CD8-positive, alpha-beta memory T cell (primary cell): Measurements from ENCODE around the gene EMILIN1. TPM values are rescaled to one million over a fixed set of nuclear protein-coding genes. Genes with fewer than 3 reads are reported as not detected.

Source experiments
- CTCF ChIA-PET: fragments of 350-600 bp; sonication (Branson Sonifier 250); formaldehyde crosslinking; loops from one replicate; lab custom pipeline; 2021; ENCODE audit warnings: antibody characterized with exemption; lab: Charles Lee
- POLR2A ChIA-PET: fragments of 350-600 bp; sonication (Branson Sonifier 250); formaldehyde crosslinking; loops from one replicate; lab custom pipeline; 2021; ENCODE audit warnings: antibody characterized with exemption; lab: Charles Lee
- DNase-seq, 5 donors: peaks; one replicate each; pipeline versions ENCODE4 v3.0.0 to v3.0.0-alpha.2; 2020 to 2022; ENCODE audit warnings: mixed read lengths in 1 of 5
- H3K27ac ChIP-seq: one replicate; pipeline ENCODE4 v1.7.0; 2013; ENCODE audit warnings: low read depth, mild to moderate bottlenecking, low read length, moderate library complexity
- H3K27me3 ChIP-seq: 2 replicates; pipeline ENCODE4 v1.7.0; 2013; ENCODE audit warnings: low read length, mild to moderate bottlenecking; ENCODE audit not compliant: insufficient read depth, poor library complexity, severe bottlenecking
- H3K36me3 ChIP-seq: 2 replicates; pipeline ENCODE4 v1.7.0; 2013; ENCODE audit warnings: mild to moderate bottlenecking, low read length, moderate library complexity; ENCODE audit not compliant: insufficient read depth
- H3K4me1 ChIP-seq: 2 replicates; pipeline ENCODE4 v1.7.0; 2013; ENCODE audit warnings: mild to moderate bottlenecking, low read length, moderate library complexity; ENCODE audit not compliant: insufficient read depth
- H3K4me3 ChIP-seq: 2 replicates; pipeline ENCODE4 v1.7.0; 2013; ENCODE audit warnings: mild to moderate bottlenecking, low read length
- H3K9me3 ChIP-seq: 2 replicates; pipeline ENCODE4 v1.7.0; 2013; ENCODE audit warnings: mild to moderate bottlenecking, low read length
- H3K27ac Mint-ChIP-seq, 8 donors: one replicate each; pipeline ENCODE4 v1.8.0; 2020 to 2021; ENCODE audit warnings: mixed read lengths in 8 of 8, mild to moderate bottlenecking in 6 of 8, inconsistent platforms in 3 of 8, moderate library complexity in 3 of 8
- H3K27me3 Mint-ChIP-seq, 2 donors: one replicate each; pipeline ENCODE4 v1.8.0; 2020 to 2021; ENCODE audit warnings: mixed read lengths in 2 of 2, mild to moderate bottlenecking in 1 of 2, moderate library complexity in 1 of 2
- H3K36me3 Mint-ChIP-seq, 3 donors: one replicate each; pipeline ENCODE4 v1.8.0; 2020 to 2021; ENCODE audit warnings: mixed read lengths in 3 of 3, inconsistent platforms in 1 of 3, mild to moderate bottlenecking in 1 of 3
- H3K4me1 Mint-ChIP-seq, 3 donors: one replicate each; pipeline ENCODE4 v1.8.0; 2020 to 2021; ENCODE audit warnings: mixed read lengths in 3 of 3, inconsistent platforms in 1 of 3, mild to moderate bottlenecking in 1 of 3
- H3K4me3 Mint-ChIP-seq, 7 donors: one replicate each; pipeline ENCODE4 v1.8.0; 2020 to 2021; ENCODE audit warnings: mixed read lengths in 7 of 7, mild to moderate bottlenecking in 6 of 7, moderate library complexity in 4 of 7, inconsistent platforms in 2 of 7
- H3K9me3 Mint-ChIP-seq, 5 donors: one replicate each; pipeline ENCODE4 v1.8.0; 2020 to 2022; ENCODE audit warnings: mixed read lengths in 5 of 5, mild to moderate bottlenecking in 3 of 5, moderate library complexity in 2 of 5, inconsistent platforms in 1 of 5
- polyA plus RNA-seq: library from polyadenylated mRNA; unstranded; fragments of 300-500 nt; fragmentation: Illumina TruSeq; gene quantifications from one replicate; pipeline ENCODE4 v1.2.3, GENCODE V29; 2021
- total RNA-seq, 2 experiments: library from RNA; stranded (reverse); gene quantifications; one replicate each; pipeline ENCODE4 v1.2.3, GENCODE V29; 2021

EMILIN1 gene
- total and polyA plus RNA-seq, 3 experiments from 2014 or later: 0.79 to 0.89 (median 0.85) TPM

GRCh38 chr2:27057184-27057583, 21.2 kb upstream of the EMILIN1 start:
- Histone ChIP-seq H3K4me3 (no peak overlapping the region), H3K4me1 (peaks cover 4% of the 10 kb centered on the region), H3K36me3 (peaks cover 14% of the 10 kb centered on the region), H3K9me3 (no peaks in the 10 kb centered on the region), H3K27ac (no peak overlapping the region), H3K27me3 (no peaks in the 10 kb centered on the region)
- Mint-ChIP-seq H3K4me3 (no peak overlapping the region), H3K36me3 (peaks cover 0 to 52% (median 4%) of the 10 kb centered on the region in 3 donors), H3K27me3 (peaks cover 0 to 2% of the 10 kb centered on the region in 2 donors), H3K9me3 (no peaks in the 10 kb centered on the region), H3K27ac (no peak overlapping the region), H3K4me1 (peaks cover 3 to 9% (median 4%) of the 10 kb centered on the region in 3 donors)
- ChIA-PET POLR2A (no interaction called here), CTCF (no interaction called here)
- no peak for DNase-seq

- H3K27ac ChIP-seq: no peak overlapping the region
- ChIA-PET CTCF (interaction anchor here (1.0 to 1.6 kb wide), 3 partner anchors 10 to 97 kb away, joined by 3 to 4 read pairs (median 3); partner anchors contain the start of gene OST4), POLR2A (no interaction called here)
- no peaks in the 10 kb centered on the region for H3K9me3 Mint-ChIP-seq
- DNase-seq: no peak
- peaks cover 0 to 2% of the 10 kb centered on the region in 2 donors for H3K27me3 Mint-ChIP-seq
- peaks cover 19% of the 10 kb centered on the region for H3K36me3 ChIP-seq
- no peak overlapping the region for H3K4me3 Mint-ChIP-seq
- H3K36me3 Mint-ChIP-seq: peaks cover 0 to 60% (median 9%) of the 10 kb centered on the region in 3 donors
- no peaks in the 10 kb centered on the region for H3K27me3 ChIP-seq
- H3K4me1 ChIP-seq: no peaks in the 10 kb centered on the region
- H3K27ac Mint-ChIP-seq: peak overlapping the region in 2 of 8 donors; percentile 42 to 66
- H3K9me3 ChIP-seq: no peaks in the 10 kb centered on the region
- no peak overlapping the region for H3K4me3 ChIP-seq
- H3K4me1 Mint-ChIP-seq: peaks cover 0 to 12% (median 6%) of the 10 kb centered on the region in 3 donors
These were observed 20.2 kb upstream of the EMILIN1 start for GRCh38 chr2:27058210-27058609.

- ChIA-PET CTCF (interaction anchor here (0.6 to 1.6 kb wide), 4 partner anchors 9 to 98 kb away, joined by 3 to 4 read pairs (median 3); partner anchors contain the start of gene OST4), POLR2A (no interaction called here)
- H3K4me3 Mint-ChIP-seq: no peak overlapping the region
- peaks cover 0 to 2% of the 10 kb centered on the region in 2 donors for H3K27me3 Mint-ChIP-seq
- no peaks in the 10 kb centered on the region for H3K9me3 ChIP-seq
- H3K36me3 Mint-ChIP-seq: peaks cover 0 to 62% (median 9%) of the 10 kb centered on the region in 3 donors
- H3K27ac ChIP-seq: no peak overlapping the region
- peaks cover 19% of the 10 kb centered on the region for H3K36me3 ChIP-seq
- H3K27me3 ChIP-seq: no peaks in the 10 kb centered on the region
- H3K4me1 Mint-ChIP-seq: peaks cover 2 to 12% (median 11%) of the 10 kb centered on the region in 3 donors
- H3K4me3 ChIP-seq: no peak overlapping the region
- DNase-seq: no peak
- peak overlapping the region in 2 of 8 donors; percentile 17 to 42 for H3K27ac Mint-ChIP-seq
- no peaks in the 10 kb centered on the region for H3K9me3 Mint-ChIP-seq
- no peaks in the 10 kb centered on the region for H3K4me1 ChIP-seq
These were observed 19.1 kb upstream of the EMILIN1 start for GRCh38 chr2:27059141-27059820.

GRCh38 chr2:27060323-27060722, 18.1 kb upstream of the EMILIN1 start:
- Histone ChIP-seq H3K27me3 (no peaks in the 10 kb centered on the region), H3K36me3 (peaks cover 19% of the 10 kb centered on the region), H3K9me3 (no peaks in the 10 kb centered on the region), H3K4me1 (no peaks in the 10 kb centered on the region), H3K27ac (no peak overlapping the region), H3K4me3 (no peak overlapping the region)
- no peak for DNase-seq
- peaks cover 0 to 2% of the 10 kb centered on the region in 2 donors for H3K27me3 Mint-ChIP-seq
- H3K9me3 Mint-ChIP-seq: no peaks in the 10 kb centered on the region
- CTCF ChIA-PET: no interaction called here
- H3K4me3 Mint-ChIP-seq: no peak overlapping the region
- H3K27ac Mint-ChIP-seq: peak overlapping the region in 2 of 8 donors; percentile 29 to 40
- peaks cover 2 to 13% (median 12%) of the 10 kb centered on the region in 3 donors for H3K4me1 Mint-ChIP-seq
- H3K36me3 Mint-ChIP-seq: peaks cover 0 to 59% (median 5%) of the 10 kb centered on the region in 3 donors
- POLR2A ChIA-PET: interaction anchor here (3.1 kb wide), 1 partner anchor 11 kb away, joined by 15 read pairs; the partner anchor contains the start of gene OST4

GRCh38 chr2:27065128-27065527, 13.3 kb upstream of the EMILIN1 start:
- no peaks in the 10 kb centered on the region for H3K27me3 Mint-ChIP-seq

GRCh38 chr2:27067385-27067784, 11.0 kb upstream of the EMILIN1 start:
- POLR2A ChIA-PET: interaction anchor here (0.7 kb wide), 1 partner anchor 13 kb away, joined by 7 read pairs; no protein-coding TSS in a partner anchor
- no peak for DNase-seq
- Histone ChIP-seq H3K9me3 (no peaks in the 10 kb centered on the region), H3K4me1 (peaks cover 24% of the 10 kb centered on the region), H3K4me3 (no peak overlapping the region), H3K27me3 (no peaks in the 10 kb centered on the region), H3K27ac (no peak overlapping the region), H3K36me3 (peaks cover 31% of the 10 kb centered on the region)
- Mint-ChIP-seq H3K36me3 (peaks cover 0 to 71% (median 10%) of the 10 kb centered on the region in 3 donors), H3K27me3 (no peaks in the 10 kb centered on the region), H3K27ac (peak overlapping the region in 3 of 8 donors; percentile 27 to 88 (median 81)), H3K4me3 (peak overlapping the region in 1 of 7 donors; percentile 30), H3K4me1 (peaks cover 42 to 68% (median 59%) of the 10 kb centered on the region in 3 donors), H3K9me3 (no peaks in the 10 kb centered on the region)
- CTCF ChIA-PET: interaction anchor here (1.4 kb wide), 1 partner anchor 12 kb away, joined by 6 read pairs; no protein-coding TSS in a partner anchor

More at GRCh38 chr2:27065128-27065527, 13.3 kb upstream of the EMILIN1 start:
- Mint-ChIP-seq H3K4me1 (peaks cover 29 to 52% (median 49%) of the 10 kb centered on the region in 3 donors), H3K27ac (peak overlapping the region in 2 of 8 donors; percentile 47 to 77), H3K36me3 (peaks cover 0 to 71% (median 11%) of the 10 kb centered on the region in 3 donors), H3K4me3 (peak overlapping the region in 1 of 7 donors; percentile 73), H3K9me3 (no peaks in the 10 kb centered on the region)
- ChIA-PET POLR2A (no interaction called here), CTCF (interaction anchor here (0.6 to 1.2 kb wide), 2 partner anchors 13 to 49 kb away, joined by 3 read pairs; no protein-coding TSS in a partner anchor)
- Histone ChIP-seq H3K27me3 (no peaks in the 10 kb centered on the region), H3K4me1 (peaks cover 10% of the 10 kb centered on the region), H3K27ac (no peak overlapping the region), H3K36me3 (peaks cover 25% of the 10 kb centered on the region), H3K4me3 (no peak overlapping the region), H3K9me3 (no peaks in the 10 kb centered on the region)
- no peak for DNase-seq

- CTCF ChIA-PET: interaction anchor here (1.6 to 1.8 kb wide), 3 partner anchors 11 to 18 kb away, joined by 3 to 7 read pairs (median 4); partner anchors contain the start of gene AGBL5
- POLR2A ChIA-PET: interaction anchor here (2.6 kb wide), 1 partner anchor 18 kb away, joined by 58 read pairs; the partner anchor contains the start of gene AGBL5
- no peak overlapping the region for H3K4me3 ChIP-seq
- Mint-ChIP-seq H3K27me3 (no peaks in the 10 kb centered on the region), H3K36me3 (peaks cover 0 to 55% (median 6%) of the 10 kb centered on the region in 3 donors), H3K27ac (peak overlapping the region in 7 of 8 donors; percentile 18 to 99 (median 81)), H3K9me3 (no peaks in the 10 kb centered on the region), H3K4me1 (peaks cover 47 to 74% (median 67%) of the 10 kb centered on the region in 3 donors), H3K4me3 (peak overlapping the region; percentile 47 to 98 (median 97))
- H3K36me3 ChIP-seq: peaks cover 26% of the 10 kb centered on the region
- DNase-seq: no peak
- no peak overlapping the region for H3K27ac ChIP-seq
- H3K9me3 ChIP-seq: no peaks in the 10 kb centered on the region
- H3K4me1 ChIP-seq: peaks cover 24% of the 10 kb centered on the region
- H3K27me3 ChIP-seq: no peaks in the 10 kb centered on the region
These were observed 9.0 kb upstream of the EMILIN1 start for GRCh38 chr2:27069436-27069835.
